ENCODE measurements around the gene GAB2.

GRCh38 chr11:78405805-78406204, 11.8 kb downstream of the GAB2 start:
- TF ChIP-seq FOXP2 (optimal IDR thresholded peaks at IDR 0.05; ENCODE audit: borderline replicate concordance, extremely low read depth, extremely low read length, insufficient read depth): no peak
- no peak for TF ChIP-seq POLR2AphosphoS5 (IDR thresholded peaks at IDR 0.05; ENCODE audit: low read depth, low read length)
- TF ChIP-seq REST (IDR thresholded peaks at IDR 0.05; ENCODE audit: insufficient read depth in 1 of 2, low read depth in 2 of 2, low read length in 2 of 2): no peak
- no peak for TF ChIP-seq TAF1 (IDR thresholded peaks at IDR 0.05; ENCODE audit: borderline replicate concordance, insufficient read depth, low read length)
- TF ChIP-seq SIN3A (IDR thresholded peaks at IDR 0.05; ENCODE audit: borderline replicate concordance, insufficient read depth, low read length): no peak
